CD14-positive monocyte (primary cell): ENCODE results near the gene NTNG1. TPM values are rescaled to one million over a fixed set of nuclear protein-coding genes. Genes with fewer than 3 reads are reported as not detected.
"Not testable (repeated sequence)": the region's sequence is repeated elsewhere in the genome, so short reads cannot be mapped to it uniquely, and the experiment has no call there.

Source experiments
- DNase-seq, 3 donors: peaks; one replicate each; pipeline ENCODE4 v3.0.0-alpha.2; 2011 to 2022
- H2AFZ ChIP-seq: 2 replicates; pipeline ENCODE4 v1.6.0; 2012; ENCODE audit warnings: mild to moderate bottlenecking, low read depth, low read length, inconsistent platforms; ENCODE audit not compliant: insufficient read depth, poor library complexity, severe bottlenecking
- H3K27ac ChIP-seq, 2 donors: 1 replicate in 1 of 2; 2 replicates in 1 of 2; pipeline ENCODE4 v1.5.1; 2012 to 2013; ENCODE audit warnings: low read length in 2 of 2, control low read depth in 1 of 2, inconsistent platforms in 1 of 2, low read depth in 1 of 2, mild to moderate bottlenecking in 1 of 2
- H3K27me3 ChIP-seq, 2 donors: one replicate each; pipeline versions ENCODE4 v1.6.0 to v1.6.1; 2011 to 2013; ENCODE audit warnings: low read length in 2 of 2; ENCODE audit not compliant: control insufficient read depth in 2 of 2, insufficient read depth in 2 of 2
- H3K36me3 ChIP-seq, 2 donors: replicated peaks in 1 of 2; 1 replicate in 1 of 2; 2 replicates in 1 of 2; pipeline versions ENCODE4 v1.5.1 to v1.6.1; 2012 to 2013; ENCODE audit warnings: low read length in 2 of 2, control low read depth in 1 of 2, inconsistent platforms in 1 of 2, mild to moderate bottlenecking in 1 of 2; ENCODE audit not compliant: insufficient read depth in 2 of 2, control insufficient read depth in 1 of 2
- H3K4me1 ChIP-seq, 2 donors: 1 replicate in 1 of 2; 2 replicates in 1 of 2; pipeline versions ENCODE4 v1.5.1 to v1.6.1; 2012 to 2013; ENCODE audit warnings: low read length in 2 of 2, control low read depth in 1 of 2, inconsistent platforms in 1 of 2, mild to moderate bottlenecking in 1 of 2, moderate library complexity in 1 of 2; ENCODE audit not compliant: insufficient read depth in 2 of 2, control insufficient read depth in 1 of 2
- H3K4me2 ChIP-seq: replicated peaks from 2 replicates; pipeline ENCODE3; 2012; ENCODE audit warnings: low read length, moderate library complexity, mild to moderate bottlenecking; ENCODE audit not compliant: poor library complexity, severe bottlenecking; ENCODE audit errors: extremely low read depth
- H3K4me3 ChIP-seq, 3 experiments: fragments of 200-600 bp in 1 of 3; sonication (generic) in 1 of 3; replicated peaks in 1 of 3; 1 replicate in 2 of 3; 2 replicates in 1 of 3; pipeline ENCODE4 v1.5.1; 2011 to 2013; ENCODE audit warnings: low read length in 3 of 3, mild to moderate bottlenecking in 3 of 3, control low read depth in 2 of 3, low read depth in 2 of 3, inconsistent platforms in 1 of 3, moderate library complexity in 1 of 3
- H3K79me2 ChIP-seq: 2 replicates; pipeline ENCODE4 v1.6.0; 2012; ENCODE audit warnings: mild to moderate bottlenecking, control low read depth, inconsistent platforms, low read length, moderate library complexity; ENCODE audit not compliant: insufficient read depth
- H3K9ac ChIP-seq: 2 replicates; pipeline ENCODE4 v1.6.0; 2017; ENCODE audit warnings: low read length, mild to moderate bottlenecking; ENCODE audit not compliant: insufficient read depth, poor library complexity, severe bottlenecking
- H3K9me3 ChIP-seq, 2 donors: replicated peaks in 1 of 2; 1 replicate in 1 of 2; 2 replicates in 1 of 2; pipeline versions ENCODE4 v1.5.1 to v1.6.1; 2012 to 2013; ENCODE audit warnings: low read length in 2 of 2, control low read depth in 1 of 2; ENCODE audit not compliant: control insufficient read depth in 1 of 2, insufficient read depth in 1 of 2
- H4K20me1 ChIP-seq: 2 replicates; pipeline ENCODE4 v1.6.0; 2012; ENCODE audit warnings: mild to moderate bottlenecking, low read length, control low read depth, moderate library complexity; ENCODE audit not compliant: insufficient read depth
- H3K27ac Mint-ChIP-seq, 7 donors: one replicate each; pipeline ENCODE4 v1.8.0; 2020; ENCODE audit warnings: mild to moderate bottlenecking in 7 of 7, mixed read lengths in 7 of 7, moderate library complexity in 6 of 7, inconsistent platforms in 2 of 7
- H3K27me3 Mint-ChIP-seq, 3 donors: one replicate each; pipeline ENCODE4 v1.8.0; 2021 to 2022; ENCODE audit warnings: low read depth in 3 of 3, mild to moderate bottlenecking in 3 of 3, mixed read lengths in 3 of 3, moderate library complexity in 3 of 3, inconsistent platforms in 1 of 3
- H3K36me3 Mint-ChIP-seq, 2 donors: one replicate each; pipeline ENCODE4 v1.8.0; 2020; ENCODE audit warnings: mixed read lengths in 2 of 2, inconsistent platforms in 1 of 2, mild to moderate bottlenecking in 1 of 2
- H3K4me1 Mint-ChIP-seq: one replicate; pipeline ENCODE4 v1.8.0; 2020; ENCODE audit warnings: mild to moderate bottlenecking, mixed read lengths
- H3K4me3 Mint-ChIP-seq, 2 donors: one replicate each; pipeline ENCODE4 v1.8.0; 2020; ENCODE audit warnings: mild to moderate bottlenecking in 2 of 2, mixed read lengths in 2 of 2, moderate library complexity in 1 of 2
- H3K9me3 Mint-ChIP-seq, 7 donors: one replicate each; pipeline ENCODE4 v1.8.0; 2020 to 2022; ENCODE audit warnings: mixed read lengths in 7 of 7, mild to moderate bottlenecking in 6 of 7, moderate library complexity in 6 of 7, inconsistent platforms in 2 of 7
- WGBS: methylation state at CpG from one replicate; pipeline ENCODE4 v1.1.5; 2013; ENCODE audit warnings: missing lambda C conversion rate; ENCODE audit not compliant: insufficient coverage; 5-methylcytosine and 5-hydroxymethylcytosine counted together
- intact Hi-C, 2 donors: fragments of 100-400 bp; cut with micrococcal nuclease; formaldehyde crosslinking; loops; one replicate each; pipeline versions ENCODE4 v1.15.0 to v1.15.1; 2023
- polyA plus RNA-seq, 3 donors: library from polyadenylated mRNA; depleted of rRNA in 1 of 3; unstranded in 2 of 3; stranded (reverse) in 1 of 3; fragments of 300-500 nt in 2 of 3; fragments of >200 nt in 1 of 3; fragmentation: Illumina TruSeq in 2 of 3; gene quantifications; 1 replicate in 2 of 3; 2 replicates in 1 of 3; pipeline ENCODE4 v1.2.3, GENCODE V29; 2012 to 2021
- TF ChIP-seq, protein P1 (sequence below): fragments of 200-600 bp; IDR thresholded peaks from one replicate; pipeline ENCODE4 v1.8.0; 2022; ENCODE audit warnings: antibody characterized with exemption, mild to moderate bottlenecking

Gene NTNG1
- polyA plus RNA-seq, 3 donors = not detected

DNA sequence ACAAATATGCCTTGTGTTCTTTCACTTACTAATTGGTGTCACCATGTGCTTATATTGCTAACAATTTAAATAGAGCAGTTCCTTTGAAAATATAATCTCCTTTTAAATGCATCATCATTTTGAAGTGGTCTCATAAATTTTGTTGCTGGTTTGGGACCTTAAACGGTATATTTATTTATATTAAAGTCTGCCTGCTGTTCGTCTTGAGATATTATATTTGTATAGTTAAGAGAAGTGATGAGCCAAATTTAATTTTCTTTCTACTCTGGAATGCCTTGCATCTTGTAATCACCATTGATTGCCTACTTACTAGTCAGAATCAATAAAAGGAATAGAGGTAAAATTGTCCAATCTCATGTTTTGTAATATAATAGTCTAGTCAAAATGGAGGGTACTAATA, 91.6 kb downstream of the NTNG1 start:
- Mint-ChIP-seq H3K36me3 (no peaks in the 10 kb centered on the region), H3K4me3 (no peak overlapping the region), H3K4me1 (no peaks in the 10 kb centered on the region), H3K27ac (no peak overlapping the region), H3K9me3 (peaks cover 4 to 16% (median 7%) of the 10 kb centered on the region in 7 donors), H3K27me3 (no peaks in the 10 kb centered on the region)
- Histone ChIP-seq H3K9me3 (peaks cover 1 to 3% of the 10 kb centered on the region in 2 donors), H3K4me1 (no peaks in the 10 kb centered on the region), H3K9ac (no peak overlapping the region), H3K27ac (no peak overlapping the region), H2AFZ (no peak overlapping the region), H3K4me2 (no peak overlapping the region), H3K79me2 (no peaks in the 10 kb centered on the region), H3K36me3 (no peaks in the 10 kb centered on the region), H3K27me3 (no peaks in the 10 kb centered on the region), H4K20me1 (no peaks in the 10 kb centered on the region), H3K4me3 (no peak overlapping the region)
- no peak for DNase-seq
- intact Hi-C loops = no loop called here
- no CpG with 5 or more reads among the region's 2 CpGs for WGBS
- TF ChIP-seq, protein P1, sequence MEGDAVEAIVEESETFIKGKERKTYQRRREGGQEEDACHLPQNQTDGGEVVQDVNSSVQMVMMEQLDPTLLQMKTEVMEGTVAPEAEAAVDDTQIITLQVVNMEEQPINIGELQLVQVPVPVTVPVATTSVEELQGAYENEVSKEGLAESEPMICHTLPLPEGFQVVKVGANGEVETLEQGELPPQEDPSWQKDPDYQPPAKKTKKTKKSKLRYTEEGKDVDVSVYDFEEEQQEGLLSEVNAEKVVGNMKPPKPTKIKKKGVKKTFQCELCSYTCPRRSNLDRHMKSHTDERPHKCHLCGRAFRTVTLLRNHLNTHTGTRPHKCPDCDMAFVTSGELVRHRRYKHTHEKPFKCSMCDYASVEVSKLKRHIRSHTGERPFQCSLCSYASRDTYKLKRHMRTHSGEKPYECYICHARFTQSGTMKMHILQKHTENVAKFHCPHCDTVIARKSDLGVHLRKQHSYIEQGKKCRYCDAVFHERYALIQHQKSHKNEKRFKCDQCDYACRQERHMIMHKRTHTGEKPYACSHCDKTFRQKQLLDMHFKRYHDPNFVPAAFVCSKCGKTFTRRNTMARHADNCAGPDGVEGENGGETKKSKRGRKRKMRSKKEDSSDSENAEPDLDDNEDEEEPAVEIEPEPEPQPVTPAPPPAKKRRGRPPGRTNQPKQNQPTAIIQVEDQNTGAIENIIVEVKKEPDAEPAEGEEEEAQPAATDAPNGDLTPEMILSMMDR = no peak

DNA sequence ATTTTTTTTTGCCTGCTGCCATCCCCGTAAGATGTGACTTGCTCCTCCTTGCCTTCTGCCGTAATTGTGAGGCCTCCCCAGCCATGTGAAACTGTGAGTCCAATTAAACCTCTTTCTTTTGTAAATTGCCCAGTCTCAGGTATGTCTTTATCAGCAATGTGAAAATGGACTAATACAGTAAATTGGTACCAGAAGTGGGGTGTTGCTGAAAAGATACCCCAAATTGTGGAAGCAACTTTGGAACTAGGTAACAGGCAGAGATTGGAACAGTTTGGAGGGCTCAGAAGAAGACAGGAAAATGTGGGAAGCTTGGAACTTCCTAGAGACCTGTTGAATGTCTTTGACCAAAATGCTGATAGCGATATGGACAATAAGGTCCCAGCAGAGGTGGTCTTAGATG, 95.9 kb downstream of the NTNG1 start:
- H3K79me2 ChIP-seq, H3K27ac Mint-ChIP-seq, H3K4me3 ChIP-seq, H3K4me3 Mint-ChIP-seq, H3K4me2 ChIP-seq, H3K27me3 ChIP-seq, H3K9ac ChIP-seq, H3K36me3 Mint-ChIP-seq, H3K4me1 Mint-ChIP-seq, H3K27ac ChIP-seq, H4K20me1 ChIP-seq, H3K36me3 ChIP-seq, DNase-seq, H2AFZ ChIP-seq, H3K4me1 ChIP-seq, H3K27me3 Mint-ChIP-seq, intact Hi-C loops: not testable (repeated sequence)
- peaks cover 6 to 22% (median 10%) of the 10 kb centered on the region in 7 donors for H3K9me3 Mint-ChIP-seq
- WGBS = 100% methylated on average over 2 of the region's 3 CpGs
- H3K9me3 ChIP-seq = peaks cover 7 to 13% of the 10 kb centered on the region in 2 donors
